ENCODE data around the gene CYP51A1.

DNA sequence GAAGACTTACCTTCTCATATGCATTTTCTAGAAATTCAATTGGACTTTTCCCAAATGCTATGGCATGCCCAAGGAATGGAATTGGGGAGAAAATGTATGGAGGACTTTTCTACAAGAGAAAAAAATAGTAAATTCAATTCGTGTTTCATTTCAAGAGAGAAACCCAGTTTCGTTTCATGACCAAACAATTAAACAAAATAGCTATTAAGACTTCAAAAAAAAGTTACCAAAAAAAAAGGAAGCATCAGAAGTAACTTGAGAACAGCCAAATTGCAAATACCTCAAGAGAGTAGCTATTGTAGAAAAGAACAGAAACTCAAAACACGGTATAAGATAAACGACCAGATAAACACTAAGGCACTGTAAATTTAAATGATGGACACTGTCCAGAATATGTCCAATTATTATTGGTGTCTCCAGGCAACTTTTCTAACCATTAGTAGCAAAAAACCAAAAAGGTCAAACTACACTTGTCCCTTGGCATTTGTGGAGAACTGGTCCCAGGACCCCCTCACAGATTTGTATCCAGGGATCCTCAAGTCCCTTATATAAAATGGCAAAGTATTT lies 2.4 kb downstream of the CYP51A1 start:
- no peak for TF ChIP-seq JUN (IDR thresholded peaks at IDR 0.05)
- TF ChIP-seq, protein P1, sequence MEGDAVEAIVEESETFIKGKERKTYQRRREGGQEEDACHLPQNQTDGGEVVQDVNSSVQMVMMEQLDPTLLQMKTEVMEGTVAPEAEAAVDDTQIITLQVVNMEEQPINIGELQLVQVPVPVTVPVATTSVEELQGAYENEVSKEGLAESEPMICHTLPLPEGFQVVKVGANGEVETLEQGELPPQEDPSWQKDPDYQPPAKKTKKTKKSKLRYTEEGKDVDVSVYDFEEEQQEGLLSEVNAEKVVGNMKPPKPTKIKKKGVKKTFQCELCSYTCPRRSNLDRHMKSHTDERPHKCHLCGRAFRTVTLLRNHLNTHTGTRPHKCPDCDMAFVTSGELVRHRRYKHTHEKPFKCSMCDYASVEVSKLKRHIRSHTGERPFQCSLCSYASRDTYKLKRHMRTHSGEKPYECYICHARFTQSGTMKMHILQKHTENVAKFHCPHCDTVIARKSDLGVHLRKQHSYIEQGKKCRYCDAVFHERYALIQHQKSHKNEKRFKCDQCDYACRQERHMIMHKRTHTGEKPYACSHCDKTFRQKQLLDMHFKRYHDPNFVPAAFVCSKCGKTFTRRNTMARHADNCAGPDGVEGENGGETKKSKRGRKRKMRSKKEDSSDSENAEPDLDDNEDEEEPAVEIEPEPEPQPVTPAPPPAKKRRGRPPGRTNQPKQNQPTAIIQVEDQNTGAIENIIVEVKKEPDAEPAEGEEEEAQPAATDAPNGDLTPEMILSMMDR (IDR thresholded peaks at IDR 0.05), result no peak
- no peak for TF ChIP-seq CHD2 (IDR thresholded peaks at IDR 0.05; ENCODE audit: low read length, partially characterized antibody)
- no peak for TF ChIP-seq HOXB13 (CRISPR knock-in tag; IDR thresholded peaks at IDR 0.05; ENCODE audit: low read depth)
- TF ChIP-seq, protein P2, sequence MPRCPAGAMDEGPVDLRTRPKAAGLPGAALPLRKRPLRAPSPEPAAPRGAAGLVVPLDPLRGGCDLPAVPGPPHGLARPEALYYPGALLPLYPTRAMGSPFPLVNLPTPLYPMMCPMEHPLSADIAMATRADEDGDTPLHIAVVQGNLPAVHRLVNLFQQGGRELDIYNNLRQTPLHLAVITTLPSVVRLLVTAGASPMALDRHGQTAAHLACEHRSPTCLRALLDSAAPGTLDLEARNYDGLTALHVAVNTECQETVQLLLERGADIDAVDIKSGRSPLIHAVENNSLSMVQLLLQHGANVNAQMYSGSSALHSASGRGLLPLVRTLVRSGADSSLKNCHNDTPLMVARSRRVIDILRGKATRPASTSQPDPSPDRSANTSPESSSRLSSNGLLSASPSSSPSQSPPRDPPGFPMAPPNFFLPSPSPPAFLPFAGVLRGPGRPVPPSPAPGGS (IDR thresholded peaks at IDR 0.05), result no peak
- no peak for TF ChIP-seq EP300 (IDR thresholded peaks at IDR 0.05)
- TF ChIP-seq, protein P3, sequence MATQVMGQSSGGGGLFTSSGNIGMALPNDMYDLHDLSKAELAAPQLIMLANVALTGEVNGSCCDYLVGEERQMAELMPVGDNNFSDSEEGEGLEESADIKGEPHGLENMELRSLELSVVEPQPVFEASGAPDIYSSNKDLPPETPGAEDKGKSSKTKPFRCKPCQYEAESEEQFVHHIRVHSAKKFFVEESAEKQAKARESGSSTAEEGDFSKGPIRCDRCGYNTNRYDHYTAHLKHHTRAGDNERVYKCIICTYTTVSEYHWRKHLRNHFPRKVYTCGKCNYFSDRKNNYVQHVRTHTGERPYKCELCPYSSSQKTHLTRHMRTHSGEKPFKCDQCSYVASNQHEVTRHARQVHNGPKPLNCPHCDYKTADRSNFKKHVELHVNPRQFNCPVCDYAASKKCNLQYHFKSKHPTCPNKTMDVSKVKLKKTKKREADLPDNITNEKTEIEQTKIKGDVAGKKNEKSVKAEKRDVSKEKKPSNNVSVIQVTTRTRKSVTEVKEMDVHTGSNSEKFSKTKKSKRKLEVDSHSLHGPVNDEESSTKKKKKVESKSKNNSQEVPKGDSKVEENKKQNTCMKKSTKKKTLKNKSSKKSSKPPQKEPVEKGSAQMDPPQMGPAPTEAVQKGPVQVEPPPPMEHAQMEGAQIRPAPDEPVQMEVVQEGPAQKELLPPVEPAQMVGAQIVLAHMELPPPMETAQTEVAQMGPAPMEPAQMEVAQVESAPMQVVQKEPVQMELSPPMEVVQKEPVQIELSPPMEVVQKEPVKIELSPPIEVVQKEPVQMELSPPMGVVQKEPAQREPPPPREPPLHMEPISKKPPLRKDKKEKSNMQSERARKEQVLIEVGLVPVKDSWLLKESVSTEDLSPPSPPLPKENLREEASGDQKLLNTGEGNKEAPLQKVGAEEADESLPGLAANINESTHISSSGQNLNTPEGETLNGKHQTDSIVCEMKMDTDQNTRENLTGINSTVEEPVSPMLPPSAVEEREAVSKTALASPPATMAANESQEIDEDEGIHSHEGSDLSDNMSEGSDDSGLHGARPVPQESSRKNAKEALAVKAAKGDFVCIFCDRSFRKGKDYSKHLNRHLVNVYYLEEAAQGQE (IDR thresholded peaks at IDR 0.05), result no peak
- TF ChIP-seq POLR2A (IDR thresholded peaks at IDR 0.05; ENCODE audit: low read length), result no peak
- TF ChIP-seq, protein P4, sequence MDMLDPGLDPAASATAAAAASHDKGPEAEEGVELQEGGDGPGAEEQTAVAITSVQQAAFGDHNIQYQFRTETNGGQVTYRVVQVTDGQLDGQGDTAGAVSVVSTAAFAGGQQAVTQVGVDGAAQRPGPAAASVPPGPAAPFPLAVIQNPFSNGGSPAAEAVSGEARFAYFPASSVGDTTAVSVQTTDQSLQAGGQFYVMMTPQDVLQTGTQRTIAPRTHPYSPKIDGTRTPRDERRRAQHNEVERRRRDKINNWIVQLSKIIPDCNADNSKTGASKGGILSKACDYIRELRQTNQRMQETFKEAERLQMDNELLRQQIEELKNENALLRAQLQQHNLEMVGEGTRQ (IDR thresholded peaks at IDR 0.05), result no peak
- no peak for TF ChIP-seq TP53 (CRISPR knock-in tag; IDR thresholded peaks at IDR 0.05)
- TF ChIP-seq, protein P5, sequence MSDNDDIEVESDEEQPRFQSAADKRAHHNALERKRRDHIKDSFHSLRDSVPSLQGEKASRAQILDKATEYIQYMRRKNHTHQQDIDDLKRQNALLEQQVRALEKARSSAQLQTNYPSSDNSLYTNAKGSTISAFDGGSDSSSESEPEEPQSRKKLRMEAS (IDR thresholded peaks at IDR 0.05), result no peak
- TF ChIP-seq HDAC2 (IDR thresholded peaks at IDR 0.05), result no peak
- TF ChIP-seq SMC3 (IDR thresholded peaks at IDR 0.05), result no peak
- TF ChIP-seq SREBF2 (IDR thresholded peaks at IDR 0.05), result no peak
